ENCODE measurements around the gene SLC8A2.

DNA sequence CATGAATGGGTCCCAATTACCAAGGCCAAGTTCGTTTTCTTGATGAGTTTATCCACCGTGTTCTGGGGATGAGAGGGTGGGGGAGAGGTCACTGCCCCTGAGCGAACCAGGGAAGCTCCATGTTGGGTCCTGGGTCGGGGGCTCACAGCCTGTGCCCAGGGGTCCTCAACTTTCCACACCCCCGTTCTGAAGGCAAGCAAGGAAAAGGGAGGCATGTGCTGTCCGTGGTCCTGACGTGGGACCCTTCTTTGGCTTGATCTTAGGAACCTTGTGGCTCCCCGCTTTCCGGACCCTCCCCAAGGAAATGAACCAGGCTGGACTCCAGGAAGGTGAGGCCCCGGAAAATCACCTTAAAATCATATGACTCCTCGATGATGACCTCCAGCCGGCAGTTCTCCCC is 34.2 kb downstream of the SLC8A2 start:
- TF ChIP-seq POLR2A (IDR thresholded peaks at IDR 0.05), result no peak
- TF ChIP-seq, protein P1, sequence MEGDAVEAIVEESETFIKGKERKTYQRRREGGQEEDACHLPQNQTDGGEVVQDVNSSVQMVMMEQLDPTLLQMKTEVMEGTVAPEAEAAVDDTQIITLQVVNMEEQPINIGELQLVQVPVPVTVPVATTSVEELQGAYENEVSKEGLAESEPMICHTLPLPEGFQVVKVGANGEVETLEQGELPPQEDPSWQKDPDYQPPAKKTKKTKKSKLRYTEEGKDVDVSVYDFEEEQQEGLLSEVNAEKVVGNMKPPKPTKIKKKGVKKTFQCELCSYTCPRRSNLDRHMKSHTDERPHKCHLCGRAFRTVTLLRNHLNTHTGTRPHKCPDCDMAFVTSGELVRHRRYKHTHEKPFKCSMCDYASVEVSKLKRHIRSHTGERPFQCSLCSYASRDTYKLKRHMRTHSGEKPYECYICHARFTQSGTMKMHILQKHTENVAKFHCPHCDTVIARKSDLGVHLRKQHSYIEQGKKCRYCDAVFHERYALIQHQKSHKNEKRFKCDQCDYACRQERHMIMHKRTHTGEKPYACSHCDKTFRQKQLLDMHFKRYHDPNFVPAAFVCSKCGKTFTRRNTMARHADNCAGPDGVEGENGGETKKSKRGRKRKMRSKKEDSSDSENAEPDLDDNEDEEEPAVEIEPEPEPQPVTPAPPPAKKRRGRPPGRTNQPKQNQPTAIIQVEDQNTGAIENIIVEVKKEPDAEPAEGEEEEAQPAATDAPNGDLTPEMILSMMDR (IDR thresholded peaks at IDR 0.05), result no peak

All from ovary (tissue), 3 donors.